ENCODE data around the gene TLDC2.

GRCh38 chr20:36893801-36894200 lies 17.9 kb downstream of the TLDC2 start:
- TF ChIP-seq CTCF (IDR thresholded peaks at IDR 0.05) (no peak), POLR2A (IDR thresholded peaks at IDR 0.05) (no peak), EP300 (IDR thresholded peaks at IDR 0.05) (no peak)

Data from stomach (tissue), 4 donors.